HepG2 (cell line): ENCODE results near the gene PTPRH. TPM values are rescaled to one million over a fixed set of nuclear protein-coding genes. Genes with fewer than 3 reads are reported as not detected.
A peak's percentile ranks its signal among the peaks of the same experiment; 100 is the strongest.

Experiments
- ATAC-seq: fragments of 200-7000 bp; cut with Tn5 transposase; 3 replicates; pipeline ENCODE4 v1.9.1; 2020; ENCODE audit warnings: mild to moderate bottlenecking, moderate library complexity
- BruUV-seq: library from RNA; stranded (reverse); fragments of 400-500 nt; replicated peaks from 2 replicates; lab custom pipeline; 2021; lab: Mats Ljungman, UMichigan
- CTCF ChIA-PET: fragments of 300-600 bp; formaldehyde crosslinking; extraction: SDS; loops from one replicate; lab custom pipeline; 2021; ENCODE audit warnings: low total read pairs, inconsistent platforms, low intra/inter-chr PET ratio; lab: Yijun Ruan, JAX
- POLR2A ChIA-PET: fragments of 350-600 bp; sonication (Branson Sonifier 250); formaldehyde crosslinking; loops from one replicate; lab custom pipeline; 2020; ENCODE audit warnings: antibody characterized with exemption, inconsistent platforms; lab: Yijun Ruan, JAX
- DNase-seq: peaks from one replicate; pipeline ENCODE4 v3.0.0-alpha.2; 2015; ENCODE audit warnings: low spot score
- FAIRE-seq: peaks from 3 replicates; lab custom pipeline; 2011; peaks lifted over from hg19 to GRCh38; lab: Jason Lieb, UNC
- H2AFZ ChIP-seq: one replicate; pipeline ENCODE4 v1.6.1; 2011; ENCODE audit warnings: low read length, inconsistent platforms
- H3K27ac ChIP-seq: fragments of 300-600 bp; 3 replicates; pipeline ENCODE4 v1.8.0; 2011; ENCODE audit warnings: mixed run types, mild to moderate bottlenecking, mixed read lengths, low read length, inconsistent platforms; ENCODE audit not compliant: insufficient read depth; ENCODE audit errors: extremely low read length
- H3K27me3 ChIP-seq, 2 experiments: fragments of 200-600 bp in 1 of 2; 2 replicates in 1 of 2; 3 replicates in 1 of 2; pipeline versions ENCODE4 v1.6.0 to v1.8.0; 2011; ENCODE audit warnings: low read length in 2 of 2, mild to moderate bottlenecking in 2 of 2, moderate library complexity in 2 of 2, inconsistent platforms in 1 of 2; ENCODE audit not compliant: insufficient read depth in 2 of 2, control insufficient read depth in 1 of 2
- H3K36me3 ChIP-seq, 2 experiments: fragments of 200-600 bp in 1 of 2; replicated peaks in 1 of 2; 2 replicates in 1 of 2; 3 replicates in 1 of 2; pipeline versions ENCODE4 v1.5.1 to v1.8.0; 2011; ENCODE audit warnings: low read length in 2 of 2, inconsistent platforms in 1 of 2; ENCODE audit not compliant: insufficient read depth in 2 of 2, control insufficient read depth in 1 of 2
- H3K4me1 ChIP-seq: 2 replicates; pipeline ENCODE4 v1.5.1; 2012; ENCODE audit warnings: low read length, inconsistent platforms; ENCODE audit not compliant: insufficient read depth
- H3K4me2 ChIP-seq: 2 replicates; pipeline ENCODE4 v1.6.0; 2011; ENCODE audit warnings: low read depth, low read length, inconsistent platforms
- H3K4me3 ChIP-seq, 3 experiments: fragments of 200-600 bp in 1 of 3; sonication (generic), shearing (Covaris generic) in 1 of 3; replicated peaks in 1 of 3; 2 replicates each; pipeline ENCODE4 v1.5.1; 2011 to 2016; ENCODE audit warnings: low read length in 3 of 3, inconsistent platforms in 2 of 3, low read depth in 2 of 3, mild to moderate bottlenecking in 2 of 3, control low read depth in 1 of 3, mixed read lengths in 1 of 3; ENCODE audit not compliant: insufficient read depth in 1 of 3
- H3K79me2 ChIP-seq: one replicate; pipeline ENCODE4 v1.6.1; 2011; ENCODE audit warnings: low read length, inconsistent platforms; ENCODE audit not compliant: insufficient read depth
- H3K9ac ChIP-seq: 2 replicates; pipeline ENCODE4 v1.6.0; 2011; ENCODE audit warnings: mild to moderate bottlenecking, low read depth, low read length, inconsistent platforms; ENCODE audit not compliant: insufficient read depth
- H3K9me3 ChIP-seq: 2 replicates; pipeline ENCODE4 v1.5.1; 2012; ENCODE audit warnings: mild to moderate bottlenecking, low read length
- H4K20me1 ChIP-seq: 2 replicates; pipeline ENCODE4 v1.6.0; 2011; ENCODE audit warnings: inconsistent platforms, mild to moderate bottlenecking, low read length, moderate library complexity; ENCODE audit not compliant: insufficient read depth
- ADNP ChIP-seq: sonication (generic); formaldehyde crosslinking; IDR thresholded peaks from 2 replicates; pipeline ENCODE4 v1.4.0; 2020; ENCODE audit warnings: missing genetic modification reagents
- AKNA ChIP-seq: sonication (generic); formaldehyde crosslinking; IDR thresholded peaks from 2 replicates; pipeline ENCODE4 v1.4.0; 2020; ENCODE audit warnings: missing genetic modification reagents, borderline replicate concordance
- ATAD3A ChIP-seq: sonication (generic); formaldehyde crosslinking; IDR thresholded peaks from 2 replicates; pipeline ENCODE4 v1.4.0; 2020; ENCODE audit warnings: missing genetic modification reagents
- HBP1 ChIP-seq: IDR thresholded peaks from 2 replicates; pipeline ENCODE4 v1.6.1; 2016; ENCODE audit warnings: low read depth, control low read depth
- HHEX ChIP-seq: IDR thresholded peaks from 2 replicates; pipeline ENCODE4 v1.6.1; 2016; ENCODE audit warnings: control low read depth
- HNRNPL ChIP-seq: fragments of 200-400 bp; formaldehyde crosslinking; IDR thresholded peaks from 2 replicates; pipeline ENCODE4 v1.6.1; 2017; ENCODE audit warnings: mild to moderate bottlenecking, low read depth, low read length
- HOXA3 ChIP-seq: sonication (generic); formaldehyde crosslinking; IDR thresholded peaks from 2 replicates; pipeline ENCODE4 v1.5.0; 2020; ENCODE audit warnings: missing genetic modification reagents
- KLF6 ChIP-seq: IDR thresholded peaks from 2 replicates; pipeline ENCODE4 v1.8.0; 2016; ENCODE audit warnings: missing biosample characterization, missing genetic modification reagents
- MTA3 ChIP-seq: sonication (generic); formaldehyde crosslinking; IDR thresholded peaks from 2 replicates; pipeline ENCODE4 v1.4.0; 2020; ENCODE audit warnings: missing genetic modification reagents
- NAIF1 ChIP-seq: sonication (generic); formaldehyde crosslinking; IDR thresholded peaks from 2 replicates; pipeline ENCODE4 v1.5.0; 2020; ENCODE audit warnings: mild to moderate bottlenecking, missing genetic modification reagents, borderline replicate concordance
- PAF1 ChIP-seq: IDR thresholded peaks from 2 replicates; pipeline ENCODE4 v1.6.1; 2016; ENCODE audit warnings: missing genetic modification reagents, missing compliant biosample characterization
- RBM39 ChIP-seq: fragments of 200-400 bp; formaldehyde crosslinking; IDR thresholded peaks from one replicate; pipeline ENCODE4 v1.6.1; 2018; ENCODE audit warnings: antibody characterized with exemption, mild to moderate bottlenecking, low read depth, low read length; ENCODE audit not compliant: poor library complexity, severe bottlenecking
- SKI ChIP-seq: fragments of 450-650 bp; IDR thresholded peaks from one replicate; pipeline ENCODE4 v1.6.1; 2018; ENCODE audit warnings: mild to moderate bottlenecking; ENCODE audit not compliant: partially characterized antibody
- SP5 ChIP-seq: IDR thresholded peaks from 2 replicates; pipeline ENCODE4 v1.6.1; 2016; ENCODE audit warnings: low read depth, borderline replicate concordance
- THAP7 ChIP-seq: sonication (generic); formaldehyde crosslinking; IDR thresholded peaks from 2 replicates; pipeline ENCODE4 v1.8.1; 2023; ENCODE audit warnings: mild to moderate bottlenecking, missing genetic modification reagents
- ZFYVE20 ChIP-seq: sonication (generic); formaldehyde crosslinking; IDR thresholded peaks from 2 replicates; pipeline ENCODE4 v1.8.0; 2023; ENCODE audit warnings: low read depth, mild to moderate bottlenecking, moderate library complexity, missing genetic modification reagents, borderline replicate concordance
- WGBS: methylation state at CpG from one replicate; pipeline ENCODE4 v1.1.6; 2017; ENCODE audit warnings: low lambda C conversion rate; 5-methylcytosine and 5-hydroxymethylcytosine counted together
- in situ Hi-C: cut with HindIII; loops from 2 replicates; pipeline ENCODE4 v1.10.0; 2017; ENCODE audit warnings: low pct_unique_long_range_greater_than_20kb; ENCODE audit not compliant: extremely low pct_ligation_motif_present
- intact Hi-C: fragments of 100-400 bp; cut with micrococcal nuclease; formaldehyde crosslinking; loops from one replicate; pipeline ENCODE4 v1.10.0; 2022; ENCODE audit not compliant: unreplicated experiment
- polyA plus RNA-seq, 8 experiments: library from polyadenylated mRNA; depleted of rRNA in 3 of 8; stranded (reverse) in 7 of 8; unstranded in 1 of 8; fragments of >200 nt; fragmentation: Illumina TruSeq in 4 of 8; extraction: Trizol in 4 of 8; gene quantifications; 2 replicates each; pipeline versions ENCODE4 v1.2.1 to v1.2.3, GENCODE V29; 2011 to 2016; ENCODE audit warnings: low read depth in 4 of 8, missing spikeins in 1 of 8, mixed read lengths in 1 of 8; ENCODE audit not compliant: insufficient read depth in 1 of 8
- total RNA-seq, 5 experiments: library from RNA; depleted of rRNA; stranded (reverse); fragments of >200 nt; fragmentation: Illumina TruSeq; extraction: Trizol; gene quantifications; 2 replicates each; pipeline ENCODE4 v1.2.3, GENCODE V29; 2016; ENCODE audit warnings: low read depth in 1 of 5

The PTPRH gene
- total and polyA plus RNA-seq, 2 of the 13 experiments (the other 11 are each of a cell fraction or from before 2014, with no cell fraction given): 14.7 to 125 TPM

- H3K4me2 ChIP-seq: peak overlapping the region; percentile 88
- POLR2A ChIA-PET: interaction anchor here (1.1 to 2.3 kb wide), 6 partner anchors 18 to 276 kb away, joined by 3 to 12 read pairs (median 6); partner anchors contain the start of genes PPP6R1, PTPRH and UBE2S
- TF ChIP-seq MTA3 (CRISPR knock-in tag): no peak
- TF ChIP-seq RBM39: peak; percentile 12
- TF ChIP-seq ADNP (CRISPR knock-in tag): no peak
- no peak for TF ChIP-seq HHEX (CRISPR knock-in tag)
- TF ChIP-seq SKI: no peak
- TF ChIP-seq KLF6 (CRISPR knock-in tag): no peak
- TF ChIP-seq HOXA3 (CRISPR knock-in tag): 0 out of 2 replicates have a peak, but pooled peaks have one; percentile 12
- TF ChIP-seq THAP7 (CRISPR knock-in tag): no peak
- 0 out of 2 replicates have a peak, but pooled peaks have one; percentile 20 for TF ChIP-seq HNRNPL
- TF ChIP-seq ZFYVE20: no peak
- TF ChIP-seq NAIF1: no peak
- no peak for TF ChIP-seq SP5
- TF ChIP-seq HBP1 (CRISPR knock-in tag): no peak
- TF ChIP-seq ATAD3A: no peak
- TF ChIP-seq AKNA (CRISPR knock-in tag): no peak
- TF ChIP-seq PAF1: peak; percentile 59; the same call in 1 of the 2 replicates
These were observed 18.1 kb upstream of the PTPRH start for GRCh38 chr19:55227241-55228014.

More at GRCh38 chr19:55227241-55228014, 18.1 kb upstream of the PTPRH start:
- peak overlapping the region in 1 of 3 experiments; percentile 67; a peak in 1 of 6 replicates for H3K4me3 ChIP-seq
- peak overlapping the region; percentile 76 for H3K27ac ChIP-seq
- peaks cover 4% of the 10 kb centered on the region for H3K79me2 ChIP-seq
- peak overlapping the region; percentile 60 for H3K9ac ChIP-seq
- CTCF ChIA-PET: no interaction called here
- H3K36me3 ChIP-seq: peaks cover 12 to 27% of the 10 kb centered on the region in 2 experiments; a peak in 4 of 5 replicates
- DNase-seq (no peak), ATAC-seq (no peak), FAIRE-seq (no peak)
- BruUV-seq: no TSS peak
- no peaks in the 10 kb centered on the region for H3K9me3 ChIP-seq
- intact Hi-C loops (no loop called here), in situ Hi-C loops (no loop called here)
- no peak overlapping the region for H2AFZ ChIP-seq
- H4K20me1 ChIP-seq: no peaks in the 10 kb centered on the region
- H3K4me1 ChIP-seq: peaks cover 67% of the 10 kb centered on the region
- no peaks in the 10 kb centered on the region for H3K27me3 ChIP-seq
- 98% methylated on average over 18 of the region's 25 CpGs for WGBS
